Ascending aorta (tissue), 2 donors: ENCODE results near the gene ARHGAP18. TPM values are rescaled to one million over a fixed set of nuclear protein-coding genes. Genes with fewer than 3 reads are reported as not detected.

Experiments
- DNase-seq, 2 donors: peaks; one replicate each; pipeline ENCODE4 v3.0.0-alpha.2; 2019; ENCODE audit warnings: low spot score in 2 of 2
- H3K27ac ChIP-seq, 2 donors: fragments of 200-600 bp; sonication (generic); one replicate each; pipeline ENCODE4 v1.5.1; 2016 to 2017; ENCODE audit warnings: mild to moderate bottlenecking in 1 of 2
- H3K27me3 ChIP-seq: fragments of 200-600 bp; sonication (generic); one replicate; pipeline ENCODE4 v1.5.1; 2017
- H3K36me3 ChIP-seq, 2 donors: fragments of 200-600 bp; sonication (generic); one replicate each; pipeline ENCODE4 v1.5.1; 2016
- H3K4me1 ChIP-seq, 2 donors: fragments of 200-600 bp; sonication (generic); one replicate each; pipeline ENCODE4 v1.5.1; 2016 to 2017; ENCODE audit warnings: mild to moderate bottlenecking in 1 of 2
- H3K4me3 ChIP-seq, 2 donors: fragments of 200-600 bp; sonication (generic); one replicate each; pipeline ENCODE4 v1.5.1; 2016 to 2017; ENCODE audit warnings: mild to moderate bottlenecking in 1 of 2
- H3K9me3 ChIP-seq, 2 donors: fragments of 200-600 bp; sonication (generic); one replicate each; pipeline ENCODE4 v1.5.1; 2016
- CTCF ChIP-seq, 3 experiments: fragments of 200-600 bp in 2 of 3; fragments of 450-650 bp in 1 of 3; sonication (generic) in 2 of 3; IDR thresholded peaks; one replicate each; pipeline ENCODE4 v1.5.1; 2016 to 2019; ENCODE audit warnings: antibody characterized with exemption in 3 of 3, mild to moderate bottlenecking in 1 of 3, moderate library complexity in 1 of 3
- intact Hi-C: fragments of 100-400 bp; cut with DNase I; formaldehyde crosslinking; loops from one replicate; pipeline ENCODE4 v1.15.1; 2023
- total RNA-seq: library from RNA; depleted of rRNA; stranded (reverse); fragments of >200 nt; gene quantifications from one replicate; pipeline ENCODE4 v1.1.0, GENCODE V29; 2016

Gene ARHGAP18
- total RNA-seq, 1 donor from 2014 or later: 10.7 TPM

GRCh38 chr6:129539032-129539431 lies 170.9 kb downstream of the ARHGAP18 start:
- Histone ChIP-seq H3K4me1 (no peaks in the 10 kb centered on the region), H3K36me3 (no peaks in the 10 kb centered on the region), H3K9me3 (no peaks in the 10 kb centered on the region), H3K27ac (no peak overlapping the region), H3K27me3 (no peaks in the 10 kb centered on the region), H3K4me3 (no peak overlapping the region)
- DNase-seq: no peak
- TF ChIP-seq CTCF (IDR thresholded peaks at IDR 0.05): no peak
- intact Hi-C loops: no loop called here

GRCh38 chr6:129536271-129536670 lies 173.7 kb downstream of the ARHGAP18 start:
- no peak for DNase-seq
- no peaks in the 10 kb centered on the region for H3K27me3 ChIP-seq

GRCh38 chr6:129534926-129535325 lies 175.1 kb downstream of the ARHGAP18 start:
- Histone ChIP-seq H3K36me3 (no peaks in the 10 kb centered on the region), H3K4me1 (no peaks in the 10 kb centered on the region), H3K4me3 (no peak overlapping the region), H3K27ac (no peak overlapping the region), H3K9me3 (no peaks in the 10 kb centered on the region), H3K27me3 (no peaks in the 10 kb centered on the region)
- intact Hi-C loops: no loop called here
- DNase-seq: no peak
- TF ChIP-seq CTCF (IDR thresholded peaks at IDR 0.05): no peak

More at GRCh38 chr6:129536271-129536670, 173.7 kb downstream of the ARHGAP18 start:
- Histone ChIP-seq H3K27ac (no peak overlapping the region), H3K9me3 (no peaks in the 10 kb centered on the region), H3K36me3 (no peaks in the 10 kb centered on the region), H3K4me1 (no peaks in the 10 kb centered on the region), H3K4me3 (no peak overlapping the region)
- intact Hi-C loops: no loop called here
- no peak for TF ChIP-seq CTCF (IDR thresholded peaks at IDR 0.05)

Other genes with a start within 250 kb of the ARHGAP18 start
- not detected for gene TMEM244, start 151.1 kb upstream of the ARHGAP18 start, total RNA-seq